CD4-positive, alpha-beta T cell treated with Interferon gamma for 1 hour (primary cell): Measurements from ENCODE around the gene CD1D.
A peak's percentile ranks its signal among the peaks of the same experiment; 100 is the strongest.
"Not testable (repeated sequence)": the region's sequence is repeated elsewhere in the genome, so short reads cannot be mapped to it uniquely, and the experiment has no call there.

Experiments used
- DNase-seq: peaks from one replicate; pipeline ENCODE4 v3.0.0-alpha.2; 2020

Gene CD1D

DNA sequence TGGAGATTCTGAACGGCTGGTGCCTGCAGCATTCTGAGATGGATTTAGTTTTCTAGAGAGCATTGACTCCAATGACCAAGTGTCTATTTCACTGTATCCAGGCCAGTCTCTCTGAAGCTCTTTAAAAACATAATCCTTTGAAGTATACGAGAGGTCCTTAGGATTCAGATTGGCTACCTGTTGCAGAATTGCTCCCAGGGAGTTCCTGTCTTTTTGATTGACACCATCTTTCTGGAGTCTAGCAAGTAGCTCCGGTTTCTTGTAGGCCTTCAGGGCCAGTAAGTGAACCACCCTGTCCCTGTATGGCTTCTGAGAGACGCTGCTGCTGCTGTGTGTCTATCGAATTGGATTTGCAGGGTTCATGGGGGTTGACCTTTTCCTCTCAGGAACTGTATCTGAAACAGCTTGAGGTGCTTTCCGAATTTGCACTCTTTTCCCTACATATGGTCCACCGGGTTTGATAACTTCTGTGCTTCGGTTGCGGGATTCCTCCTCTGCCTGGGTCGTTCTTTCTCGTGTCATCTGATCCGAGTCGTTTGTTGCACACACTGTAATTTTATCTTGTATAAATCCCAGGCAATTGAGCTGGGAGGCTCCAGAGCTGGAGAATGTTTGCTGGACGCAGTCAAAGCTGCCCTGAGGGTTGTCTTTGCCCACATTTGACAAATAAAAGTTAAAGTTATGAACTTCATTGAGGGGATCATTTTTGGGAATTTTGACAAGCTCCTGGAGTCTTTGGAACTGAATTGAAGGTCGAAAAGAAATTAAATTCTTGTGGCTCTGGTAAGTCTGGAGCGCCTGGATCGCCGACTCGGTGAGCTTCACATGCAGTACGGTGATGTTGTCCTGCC is 3.6 kb upstream of the CD1D start:
- not testable (repeated sequence) for DNase-seq

DNA sequence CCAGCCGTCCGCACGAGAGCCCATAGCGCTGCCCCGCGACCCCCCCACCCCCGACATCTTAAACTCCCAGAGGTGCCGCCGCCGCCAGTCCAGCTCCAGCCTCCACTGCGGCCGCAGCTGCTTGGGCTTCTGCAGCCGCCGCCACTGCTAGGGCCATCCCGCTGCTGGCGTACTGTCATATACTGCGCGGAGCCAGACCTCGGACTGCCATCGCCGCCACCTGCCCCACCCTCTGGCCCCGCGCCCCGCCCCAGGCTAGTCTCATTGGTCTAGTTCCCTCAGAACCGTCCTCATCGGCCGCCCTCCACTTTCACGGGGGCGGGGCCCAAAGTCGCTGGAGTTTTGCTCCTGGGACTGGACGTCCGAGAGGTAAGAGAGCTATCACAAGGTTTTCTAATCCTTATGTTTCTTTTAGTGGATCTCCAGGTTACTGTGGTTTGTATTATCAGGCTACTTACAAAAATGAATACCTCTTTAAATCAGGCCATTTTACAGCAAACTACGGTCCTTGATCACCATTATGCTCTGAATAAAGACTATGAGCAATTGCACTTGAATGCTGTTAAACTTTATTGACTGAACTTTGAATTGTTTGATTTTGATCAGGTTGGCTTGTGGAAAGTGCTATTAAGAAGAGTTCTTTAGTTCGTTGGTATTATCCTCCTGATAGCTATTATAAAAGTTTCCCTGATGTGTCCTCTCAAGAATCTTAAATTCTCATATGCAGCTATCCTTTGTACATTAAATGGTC is 2.8 kb upstream of the CD1D start:
- peak; percentile 67 for DNase-seq

DNA sequence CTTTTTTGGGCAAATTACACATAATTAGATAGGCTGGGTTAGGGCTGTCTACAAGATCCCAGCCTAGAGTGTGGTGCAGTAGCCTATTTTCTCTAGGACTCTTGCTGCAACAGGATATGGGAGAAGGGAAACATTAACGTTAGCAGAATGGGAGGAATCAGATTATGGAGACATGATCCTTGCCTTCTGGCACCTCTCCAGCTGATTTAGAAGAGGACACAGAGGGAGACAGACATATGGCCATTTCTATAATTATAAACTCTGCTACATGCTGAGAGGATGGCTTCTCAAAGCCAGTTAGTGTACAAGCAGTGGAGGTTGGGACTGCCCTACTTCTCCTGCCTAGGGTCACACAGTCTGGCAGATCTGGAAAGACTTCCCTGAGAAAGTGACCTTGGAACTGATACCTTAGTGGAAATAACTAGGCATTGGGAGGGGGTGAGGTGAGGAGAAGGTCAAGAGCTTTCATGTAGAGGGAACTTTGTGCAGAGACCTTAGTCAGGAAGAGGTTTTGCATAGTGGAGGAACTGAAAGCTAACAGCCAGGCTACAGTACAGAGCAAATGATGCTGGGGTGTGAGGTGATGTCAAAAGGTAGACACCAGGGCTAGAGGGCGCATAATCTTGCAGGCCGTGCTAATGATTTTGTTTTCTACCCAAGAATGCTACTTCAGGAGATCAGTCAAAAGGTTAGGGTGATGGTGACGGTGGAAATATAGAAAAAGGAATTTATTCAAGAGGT is 1.2 kb upstream of the CD1D start:
- DNase-seq: peak; percentile 26

- no peak for DNase-seq
Observed at GRCh38 chr1:158181577-158181922, 855 bp downstream of the CD1D start.

DNA sequence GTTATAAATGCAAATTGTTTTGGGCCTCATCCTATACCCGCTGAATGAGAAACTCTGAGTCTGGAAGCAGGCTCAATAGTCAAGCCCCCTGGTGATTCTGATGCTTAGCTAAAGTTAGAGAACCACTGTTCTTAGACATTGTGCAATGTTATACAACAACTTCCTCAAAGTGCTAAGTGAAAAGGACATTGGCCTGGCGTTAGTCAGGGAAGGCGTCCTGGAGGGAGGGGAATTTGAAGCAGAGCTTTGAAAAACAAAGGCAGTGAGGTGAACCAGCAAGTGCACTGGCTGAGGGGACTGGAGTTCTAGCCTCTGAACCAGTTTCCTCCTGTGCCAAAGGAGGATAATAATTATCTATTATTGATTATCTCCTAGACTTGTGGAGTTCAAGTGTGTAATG is 5.1 kb downstream of the CD1D start:
- DNase-seq: peak; percentile 17

DNA sequence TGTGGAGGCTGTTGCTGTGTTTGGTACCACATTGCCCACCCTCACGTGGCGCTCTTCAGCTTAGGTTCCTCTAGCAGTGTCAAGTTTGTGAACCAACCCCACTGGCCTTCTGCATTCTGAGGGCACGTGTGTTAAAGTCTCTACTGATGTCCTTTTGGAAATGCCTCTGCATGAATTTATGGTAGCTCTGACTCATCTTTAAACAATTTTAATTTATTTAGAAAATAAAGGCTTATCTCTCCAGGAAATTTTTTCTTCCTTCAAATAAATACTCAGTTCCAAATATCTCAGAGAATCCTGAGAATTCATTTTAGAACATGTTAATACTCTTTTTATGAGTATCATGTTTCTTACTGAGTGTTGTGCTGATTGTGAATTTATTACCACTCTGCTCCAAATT is 5.5 kb downstream of the CD1D start:
- DNase-seq: no peak

DNA sequence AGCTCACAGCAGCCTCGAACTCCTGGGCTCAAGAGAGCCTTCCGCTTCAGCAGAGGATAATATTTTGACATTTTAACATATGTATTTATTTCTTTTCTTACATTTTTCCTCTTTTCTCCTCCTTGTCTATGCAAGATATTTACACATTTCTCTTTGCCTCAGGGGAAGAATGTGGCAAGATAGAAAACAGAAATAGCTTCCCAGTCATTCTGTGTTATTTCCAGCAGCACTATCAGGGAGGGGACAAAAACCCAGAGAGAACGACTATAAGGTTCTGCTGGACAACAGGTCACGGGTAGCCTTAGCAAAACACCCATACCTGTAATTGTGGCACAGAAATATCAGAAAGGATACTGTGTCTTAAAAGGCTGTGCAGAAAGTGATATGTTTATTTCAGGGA is 7.9 kb downstream of the CD1D start:
- no peak for DNase-seq

GRCh38 chr1:158189624-158190023 is 8.9 kb downstream of the CD1D start:
- DNase-seq: no peak

- no peak for DNase-seq
Observed at GRCh38 chr1:158191299-158191698, 10.6 kb downstream of the CD1D start.

GRCh38 chr1:158196461-158196860 is 15.8 kb downstream of the CD1D start:
- no peak for DNase-seq

DNA sequence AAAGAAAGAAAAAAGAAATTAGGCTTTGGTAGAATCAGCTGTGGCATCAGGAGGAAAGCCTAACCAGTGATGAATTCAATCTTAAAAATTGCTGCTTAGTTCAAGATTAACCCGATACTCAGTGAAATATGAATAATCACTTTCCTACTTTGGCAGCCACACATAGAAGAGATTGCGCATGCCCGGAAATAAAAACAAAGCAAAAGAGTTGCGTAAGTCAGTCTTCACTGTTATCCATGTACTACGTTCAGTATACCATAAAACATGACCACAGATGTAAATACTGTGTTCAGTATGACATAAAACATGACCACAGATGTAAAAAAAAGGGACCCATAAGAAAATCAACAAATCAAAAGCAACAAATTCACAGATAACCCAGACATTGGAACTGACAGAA is 19.2 kb downstream of the CD1D start:
- DNase-seq: no peak

- no peak for DNase-seq
Observed at GRCh38 chr1:158200527-158200926, 19.8 kb downstream of the CD1D start.

DNA sequence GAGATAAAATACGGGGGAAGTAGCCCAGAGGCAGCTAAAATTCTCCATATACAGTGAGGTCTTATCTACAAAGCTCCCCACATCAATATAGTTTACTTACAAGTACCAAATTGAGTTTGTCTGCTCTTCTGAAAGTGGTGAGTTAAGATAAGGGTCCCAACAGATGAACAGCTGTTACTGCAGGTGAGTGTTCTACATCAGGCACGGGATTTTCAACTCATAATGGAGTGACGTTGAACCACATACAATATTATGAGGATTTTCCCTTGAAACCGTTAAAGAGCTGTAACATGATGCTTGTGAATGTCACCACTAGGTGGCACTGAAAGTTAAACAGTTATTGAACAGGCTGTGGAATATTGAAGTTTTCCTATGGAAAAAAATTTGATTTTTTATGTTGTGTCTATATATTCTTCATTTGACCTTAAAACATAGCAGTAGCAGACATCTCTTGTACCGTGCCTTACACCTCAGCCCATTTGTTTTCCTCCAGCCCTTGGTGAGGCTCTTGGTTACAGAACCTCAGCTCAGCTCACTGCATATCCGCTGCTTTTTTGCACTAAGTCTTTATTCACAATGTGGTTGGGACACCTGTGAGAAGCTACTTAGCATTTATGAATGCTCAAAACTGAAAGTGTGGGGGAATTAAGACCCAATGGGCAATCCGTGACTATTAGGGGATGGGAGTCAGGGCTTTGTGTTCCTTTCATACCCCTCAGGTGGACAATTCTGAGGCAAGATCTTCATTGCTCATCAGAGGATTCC is 23.2 kb downstream of the CD1D start:
- no peak for DNase-seq

DNA sequence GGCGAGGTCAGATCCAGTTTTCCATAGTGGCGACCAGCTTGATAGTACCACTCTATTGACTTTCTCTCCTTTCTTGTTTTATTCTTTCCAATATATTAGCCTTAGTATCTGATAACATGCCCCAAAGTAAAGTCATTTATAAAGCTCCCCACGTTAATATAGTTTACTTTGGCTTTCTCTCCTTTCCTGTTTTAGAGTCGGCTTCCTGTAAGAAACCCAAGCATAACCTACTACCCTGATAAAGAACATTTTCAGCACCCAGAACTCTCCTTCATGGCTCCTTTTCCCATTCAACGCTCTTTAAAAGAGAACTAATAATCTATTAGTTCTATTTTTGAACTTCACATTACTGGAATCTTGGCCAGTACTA is 23.7 kb downstream of the CD1D start:
- DNase-seq: no peak

- DNase-seq: no peak
Observed at GRCh38 chr1:158208586-158209116, 28.0 kb downstream of the CD1D start.

GRCh38 chr1:158212320-158212719 is 31.6 kb downstream of the CD1D start:
- no peak for DNase-seq

- not testable (repeated sequence) for DNase-seq
Observed at GRCh38 chr1:158223445-158223844, 42.8 kb downstream of the CD1D start.

DNA sequence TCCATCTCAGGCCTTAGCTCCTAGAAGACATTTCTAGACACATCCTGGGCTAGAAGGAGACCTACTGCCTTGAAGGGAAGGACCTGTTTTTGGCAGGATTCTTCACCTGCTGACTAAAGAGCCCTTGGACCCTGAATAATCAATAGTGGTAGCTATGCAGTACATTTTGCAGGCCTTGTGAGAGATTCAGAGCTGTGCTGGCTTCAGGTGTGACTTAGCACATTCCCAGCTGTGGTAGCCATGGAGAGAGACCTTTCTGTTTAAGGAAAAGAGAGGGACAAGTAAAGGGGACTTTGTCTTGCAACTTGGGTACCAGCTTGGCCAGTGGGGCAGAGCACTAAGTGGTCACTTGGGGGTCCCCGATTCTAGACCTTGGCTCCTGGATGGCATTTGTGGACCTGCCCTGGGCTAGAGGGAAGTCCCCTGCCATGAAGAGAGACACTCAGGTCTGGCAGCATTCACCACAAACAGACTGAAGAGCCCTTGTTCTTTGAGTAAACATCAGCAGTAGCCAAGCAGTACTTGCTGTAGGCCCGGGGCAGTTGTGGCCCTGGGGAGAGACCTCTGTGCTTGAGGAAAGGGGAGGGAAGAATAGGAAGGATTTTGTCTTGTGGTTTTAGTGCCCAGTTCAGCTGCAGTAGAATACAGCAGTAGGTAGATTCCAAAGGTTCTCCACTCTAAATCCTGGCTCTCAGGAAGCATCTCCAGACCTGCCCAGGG is 47.4 kb downstream of the CD1D start:
- DNase-seq: no peak
